Ovary (tissue), 9 donors: ENCODE measurements around the gene RPS6KB2. TPM values are rescaled to one million over a fixed set of nuclear protein-coding genes. Genes with fewer than 3 reads are reported as not detected.
"Not testable (repeated sequence)": the region's sequence is repeated elsewhere in the genome, so short reads cannot be mapped to it uniquely, and the experiment has no call there.

ENCODE experiments used
- DNase-seq, 5 donors: peaks; one replicate each; pipeline ENCODE4 v3.0.0-alpha.2; 2019 to 2020
- H3K27ac ChIP-seq, 2 donors: fragments of 200-600 bp; one replicate each; pipeline versions ENCODE4 v1.5.1 to v1.8.0; 2019 to 2022
- H3K27me3 ChIP-seq: fragments of 200-600 bp; one replicate; pipeline ENCODE4 v1.8.0; 2022
- H3K36me3 ChIP-seq: fragments of 200-600 bp; sonication (generic); one replicate; pipeline ENCODE4 v1.5.1; 2019
- H3K4me1 ChIP-seq: one replicate; pipeline ENCODE4 v1.8.1; 2013; ENCODE audit warnings: mild to moderate bottlenecking, moderate library complexity; ENCODE audit not compliant: insufficient read depth
- H3K4me3 ChIP-seq: fragments of 200-600 bp; sonication (generic); one replicate; pipeline ENCODE4 v1.5.1; 2017
- H3K9me3 ChIP-seq, 2 donors: fragments of 200-600 bp in 1 of 2; sonication (generic) in 1 of 2; one replicate each; pipeline versions ENCODE4 v1.5.1 to v1.8.1; 2013 to 2019; ENCODE audit warnings: mild to moderate bottlenecking in 1 of 2, moderate library complexity in 1 of 2
- CTCF ChIP-seq, 3 donors: fragments of 450-650 bp in 2 of 3; fragments of 200-600 bp in 1 of 3; IDR thresholded peaks; one replicate each; pipeline versions ENCODE4 v1.5.1 to v1.8.0; 2016 to 2022; ENCODE audit warnings: antibody characterized with exemption in 3 of 3, mild to moderate bottlenecking in 1 of 3
- EP300 ChIP-seq: sonication (generic); formaldehyde crosslinking; IDR thresholded peaks from one replicate; pipeline ENCODE4 v1.6.1; 2017; ENCODE audit warnings: antibody characterized with exemption
- POLR2A ChIP-seq: fragments of 450-650 bp; IDR thresholded peaks from one replicate; pipeline ENCODE4 v1.6.1; 2017; ENCODE audit warnings: antibody characterized with exemption, mild to moderate bottlenecking, moderate library complexity
- WGBS, 3 donors: extraction: QIAGEN DNeasy Blood & Tissue Kit in 1 of 3; methylation state at CpG; one replicate each; pipeline versions ENCODE4 v1.1.5 to v1.1.7; 2013 to 2017; 5-methylcytosine and 5-hydroxymethylcytosine counted together
- intact Hi-C, 4 donors: fragments of 100-400 bp; cut with DNase I; formaldehyde crosslinking; loops; one replicate each; pipeline versions ENCODE4 v1.11.0 to v1.15.1; 2022 to 2023
- polyA plus RNA-seq, 2 donors: library from polyadenylated mRNA; stranded (reverse); fragments of 200-250 nt in 1 of 2; fragments of 350-450 nt in 1 of 2; fragmentation: Illumina TruSeq in 1 of 2; extraction: RNeasy Lipid Tissue Mini Kit (QIAGEN cat#74804) in 1 of 2; gene quantifications; one replicate each; pipeline ENCODE4 v1.2.3, GENCODE V29; 2013 to 2014
- total RNA-seq, 7 donors: library from RNA; depleted of rRNA in 2 of 7; stranded (reverse); fragments of >200 nt in 2 of 7; fragmentation: NEBNext Ultra II Directional in 3 of 7; extraction: Animal tissue kit (Norgen Biotek cat#: 25700) in 3 of 7; gene quantifications; one replicate each; pipeline versions ENCODE4 v1.1.0 to v1.2.4, GENCODE V29; 2016 to 2023
- donor health status: DM: no; HTN: no; CAD: no; lungs with moderate emphysema.
- donor health status: DM: no; HTN: no; CAD: no.
- donor health status: Bipolar disorder and iron deficiency.
- donor health status: DM: yes; HTN: yes; CAD: no.
- donor health status: DM: no; HTN: no; CAD: no.
- donor health status: DM: yes; HTN: yes; CAD: no.

RPS6KB2 gene
- total and polyA plus RNA-seq, 9 donors = 10.4 to 38.6 (median 33.1) TPM

DNA sequence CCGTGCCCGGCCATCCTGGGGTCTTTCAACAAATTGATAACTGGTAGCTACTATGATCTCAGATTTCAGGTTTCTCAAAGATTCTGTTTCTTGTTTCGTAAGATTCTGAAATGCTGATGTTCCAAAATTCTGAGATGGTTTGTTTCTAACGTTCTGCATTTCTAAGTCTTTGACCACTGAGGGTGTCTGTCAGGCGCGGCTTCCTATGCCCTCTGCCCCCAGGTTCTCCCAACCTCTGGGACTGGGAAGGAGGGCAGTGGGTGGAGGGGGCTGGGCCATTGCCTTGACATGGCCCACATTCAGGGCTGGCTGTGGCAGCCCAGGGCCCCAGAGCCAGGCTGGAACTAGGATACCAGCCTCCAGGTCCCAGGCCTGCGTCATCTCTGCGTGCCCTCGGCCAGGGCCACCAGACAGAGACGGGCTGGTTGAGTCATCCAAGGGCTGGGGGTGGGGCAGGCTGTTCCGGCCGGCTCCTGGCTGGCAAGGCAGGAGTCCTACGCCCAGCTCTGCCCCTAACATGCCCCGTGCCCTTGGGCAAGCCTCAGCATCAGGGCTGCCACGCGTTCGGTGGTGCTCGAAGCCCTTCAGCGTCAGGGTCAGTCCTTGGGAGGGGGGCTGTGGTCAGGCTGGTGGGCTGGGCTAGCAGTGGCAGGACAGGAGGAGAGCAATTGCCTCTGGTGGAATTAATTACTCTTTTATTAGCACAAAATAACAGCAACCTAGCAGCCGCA lies 35.6 kb downstream of the RPS6KB2 start:
- peak overlapping the region; percentile 63 to 78 for H3K27ac ChIP-seq
- TF ChIP-seq EP300 (no peak), CTCF (IDR thresholded peaks at IDR 0.05) (no peak), POLR2A (no peak)
- 79 to 85% (median 81%) methylated on average over 20 of the region's 20 CpGs for WGBS, 3 donors
- intact Hi-C loops = no loop called here
- no peaks in the 10 kb centered on the region for H3K36me3 ChIP-seq
- H3K27me3 ChIP-seq = no peaks in the 10 kb centered on the region
- peak in 3 of 5 donors; percentile 57 to 58 (median 57) for DNase-seq
- peak overlapping the region; percentile 39 for H3K4me3 ChIP-seq
- no peaks in the 10 kb centered on the region for H3K9me3 ChIP-seq
- peaks cover 7% of the 10 kb centered on the region for H3K4me1 ChIP-seq

- TF ChIP-seq EP300 (no peak), POLR2A (no peak), CTCF (IDR thresholded peaks at IDR 0.05) (no peak)
- Histone ChIP-seq H3K4me1 (peaks cover 7% of the 10 kb centered on the region), H3K36me3 (no peaks in the 10 kb centered on the region), H3K27me3 (no peaks in the 10 kb centered on the region), H3K9me3 (no peaks in the 10 kb centered on the region), H3K27ac (peak overlapping the region; percentile 63 to 78), H3K4me3 (peak overlapping the region; percentile 39)
- 21 to 49% (median 28%) methylated on average over 35 to 56 of the region's 56 CpGs for WGBS, 3 donors
- intact Hi-C loops = loop anchor here in 1 of 4 donors (5.0 kb wide), 1 partner anchor 67 kb away; no protein-coding TSS in a partner anchor
- DNase-seq = peak; percentile 73 to 88 (median 85)
Observed at GRCh38 chr11:67464411-67465188, 36.3 kb downstream of the RPS6KB2 start.

DNA sequence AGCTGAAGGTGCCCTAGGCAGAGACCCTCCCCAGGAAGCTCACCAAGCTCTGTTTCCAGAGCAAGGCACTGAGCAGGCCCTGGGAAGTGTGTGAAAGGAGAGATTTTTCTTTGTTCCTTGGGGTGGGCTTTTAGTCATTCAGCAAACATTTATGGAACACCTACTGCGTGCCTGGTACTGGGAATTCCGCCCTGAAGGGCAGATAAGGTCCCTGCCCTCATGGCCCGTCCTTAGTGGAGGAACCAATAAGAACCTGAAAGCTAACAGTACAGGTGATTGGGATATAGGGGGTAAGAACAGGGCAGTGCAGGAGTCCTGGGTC lies 36.9 kb downstream of the RPS6KB2 start:
- Histone ChIP-seq H3K4me3 (peak overlapping the region; percentile 39), H3K36me3 (no peaks in the 10 kb centered on the region), H3K9me3 (no peaks in the 10 kb centered on the region), H3K27ac (peak overlapping the region; percentile 63 to 78), H3K27me3 (no peaks in the 10 kb centered on the region), H3K4me1 (peaks cover 7% of the 10 kb centered on the region)
- 79 to 92% (median 83%) methylated on average over 3 of the region's 3 CpGs for WGBS, 3 donors
- intact Hi-C loops = loop anchor here in 1 of 4 donors (5.0 kb wide), 1 partner anchor 68 kb away; no protein-coding TSS in a partner anchor
- TF ChIP-seq CTCF (IDR thresholded peaks at IDR 0.05) (no peak), POLR2A (no peak), EP300 (no peak)
- DNase-seq = peak in 1 of 5 donors; percentile 18

- H3K27ac ChIP-seq, H3K9me3 ChIP-seq, H3K36me3 ChIP-seq, H3K27me3 ChIP-seq, H3K4me3 ChIP-seq, H3K4me1 ChIP-seq: not testable (repeated sequence)
- intact Hi-C loops = loop anchor here in 1 of 4 donors (5.0 kb wide), 1 partner anchor 68 kb away; no protein-coding TSS in a partner anchor
- WGBS, 3 donors = 66 to 82% (median 72%) methylated on average over 2 of the region's 2 CpGs
- peak in 1 of 5 donors; percentile 19 for DNase-seq
Observed at GRCh38 chr11:67465530-67465929, 37.2 kb downstream of the RPS6KB2 start.
